ENCODE data around the gene ASMTL. TPM values are rescaled to one million over a fixed set of nuclear protein-coding genes. Genes with fewer than 3 reads are reported as not detected.

Gene ASMTL
- polyA plus RNA-seq, 1 donor (not counting 4 experiments of a cell fraction or from before 2014, with no cell fraction given): 13.8 TPM

DNA sequence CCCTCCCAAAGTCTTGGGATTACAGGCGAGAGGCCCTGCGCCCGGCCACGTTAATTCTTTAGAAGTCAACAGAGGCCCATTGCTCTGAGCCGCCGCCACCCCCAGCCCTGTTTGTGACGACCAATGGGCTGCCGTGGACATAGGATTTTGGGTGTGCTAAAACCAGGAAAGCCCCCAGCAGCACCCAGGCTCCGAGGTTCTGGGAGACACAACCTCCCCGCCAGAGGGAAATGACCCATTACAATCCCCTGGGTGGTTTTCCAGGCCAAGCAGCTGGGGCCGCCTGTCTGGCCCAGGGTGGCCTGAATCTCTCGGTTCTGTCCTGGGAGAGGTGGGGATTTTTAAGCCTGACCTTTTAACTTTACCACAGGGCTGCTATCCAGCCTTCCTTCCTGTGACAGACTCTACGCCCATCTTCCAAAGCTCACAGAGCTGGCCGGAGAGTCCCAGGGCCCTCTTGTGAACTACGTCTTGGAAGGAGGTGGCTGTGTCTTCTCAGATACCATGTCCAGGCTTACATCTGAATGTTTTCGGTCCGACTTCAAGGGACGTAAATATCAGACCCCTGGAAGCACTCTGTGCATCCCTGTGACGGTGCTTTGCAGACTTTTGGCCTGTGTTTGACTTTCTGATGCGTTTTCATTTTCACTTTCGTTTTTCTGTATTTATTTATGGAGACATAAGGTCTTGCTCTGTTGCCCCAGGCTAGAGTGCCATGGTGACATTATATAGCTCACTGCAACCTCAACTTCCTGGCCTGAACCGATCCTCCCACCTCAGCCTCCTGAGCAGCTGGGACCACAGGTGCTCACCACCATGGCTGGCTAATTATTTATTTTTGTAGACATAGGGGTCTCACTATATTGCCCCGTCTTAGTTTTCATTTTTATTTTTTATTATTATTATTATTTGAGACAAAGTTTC is 48.3 kb upstream of the ASMTL start:
- DNase-seq (ENCODE audit: low read depth, low spot score) (no peak), FAIRE-seq (no peak)
- Histone ChIP-seq H3K9ac (ENCODE audit: control insufficient read depth, extremely low read depth, insufficient read depth, low read length) (no peak overlapping the region), H3K9me3 (ENCODE audit: control insufficient read depth, low read depth, low read length) (peaks cover 3% of the 10 kb centered on the region), H3K27me3 (ENCODE audit: control insufficient read depth, extremely low read depth, insufficient read depth, low read length) (no peaks in the 10 kb centered on the region), H3K4me2 (ENCODE audit: control insufficient read depth, extremely low read depth, insufficient read depth, low read depth, low read length) (no peak overlapping the region), H3K4me1 (ENCODE audit: control insufficient read depth, extremely low read depth, insufficient read depth, low read length) (no peaks in the 10 kb centered on the region), H3K9me1 (ENCODE audit: control insufficient read depth, extremely low read depth, insufficient read depth, low read length) (no peaks in the 10 kb centered on the region), H2AFZ (ENCODE audit: control insufficient read depth, low read length) (no peak overlapping the region), H3K4me3 (ENCODE audit: control insufficient read depth in 2 of 3, extremely low read depth in 1 of 3, insufficient read depth in 2 of 3, low read depth in 1 of 3, low read length in 3 of 3) (no peak overlapping the region), H3K27ac (ENCODE audit: control insufficient read depth, insufficient read depth, low read length) (no peak overlapping the region), H3K79me2 (ENCODE audit: control insufficient read depth, insufficient read depth, low read length) (no peaks in the 10 kb centered on the region), H3K36me3 (ENCODE audit: control insufficient read depth in 2 of 2, extremely low read depth in 1 of 2, insufficient read depth in 2 of 2, low read length in 2 of 2) (no peaks in the 10 kb centered on the region), H4K20me1 (ENCODE audit: control insufficient read depth, extremely low read depth, insufficient read depth, low read length) (no peaks in the 10 kb centered on the region)
- dilution Hi-C loops (cut with MboI; ENCODE audit: extremely low pct_ligation_motif_present, low sequenced_read_pairs): no loop called here
- TF ChIP-seq EZH2 (IDR thresholded peaks at IDR 0.05; ENCODE audit: low read length) (no peak), CTCF (optimal IDR thresholded peaks at IDR 0.05 in 1 of 3, IDR thresholded peaks at IDR 0.05 in 1 of 3, conservative IDR thresholded peaks at IDR 0.05 in 1 of 3; ENCODE audit: extremely low read depth in 1 of 3, insufficient read depth in 2 of 3, low read length in 3 of 3) (no peak)

DNA sequence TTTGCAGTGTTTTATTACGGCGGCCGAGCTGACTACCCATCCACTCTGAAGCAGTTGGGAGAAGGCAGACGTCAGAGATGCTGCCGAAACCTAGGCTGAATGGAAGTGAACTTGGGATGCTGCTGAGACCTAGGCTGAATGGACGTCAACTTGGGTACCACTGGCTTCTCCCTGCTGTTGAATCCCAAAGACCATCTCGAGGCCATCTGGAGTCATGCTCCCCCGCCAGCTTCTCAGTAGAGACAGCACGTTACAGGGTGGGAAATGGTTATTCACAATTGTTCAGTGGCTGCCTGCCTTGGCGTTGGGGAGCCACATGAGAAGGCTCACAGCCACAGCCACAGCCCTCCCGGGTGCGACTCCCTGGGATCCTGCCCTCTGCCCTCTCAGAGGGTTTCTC is 43.4 kb upstream of the ASMTL start:
- H3K4me1 ChIP-seq (ENCODE audit: control insufficient read depth, extremely low read depth, insufficient read depth, low read length): no peaks in the 10 kb centered on the region
- H3K4me3 ChIP-seq (ENCODE audit: control insufficient read depth in 2 of 3, extremely low read depth in 1 of 3, insufficient read depth in 2 of 3, low read depth in 1 of 3, low read length in 3 of 3): no peak overlapping the region
- no peaks in the 10 kb centered on the region for H3K9me1 ChIP-seq (ENCODE audit: control insufficient read depth, extremely low read depth, insufficient read depth, low read length)
- no peaks in the 10 kb centered on the region for H3K79me2 ChIP-seq (ENCODE audit: control insufficient read depth, insufficient read depth, low read length)
- no peak for TF ChIP-seq EZH2 (IDR thresholded peaks at IDR 0.05; ENCODE audit: low read length)
- no peak for TF ChIP-seq CTCF (optimal IDR thresholded peaks at IDR 0.05 in 1 of 3, IDR thresholded peaks at IDR 0.05 in 1 of 3, conservative IDR thresholded peaks at IDR 0.05 in 1 of 3; ENCODE audit: extremely low read depth in 1 of 3, insufficient read depth in 2 of 3, low read length in 3 of 3)
- no peaks in the 10 kb centered on the region for H3K36me3 ChIP-seq (ENCODE audit: control insufficient read depth in 2 of 2, extremely low read depth in 1 of 2, insufficient read depth in 2 of 2, low read length in 2 of 2)
- no peak overlapping the region for H2AFZ ChIP-seq (ENCODE audit: control insufficient read depth, low read length)
- no peak overlapping the region for H3K9ac ChIP-seq (ENCODE audit: control insufficient read depth, extremely low read depth, insufficient read depth, low read length)
- H3K9me3 ChIP-seq (ENCODE audit: control insufficient read depth, low read depth, low read length): peaks cover 7% of the 10 kb centered on the region
- H3K4me2 ChIP-seq (ENCODE audit: control insufficient read depth, extremely low read depth, insufficient read depth, low read depth, low read length): no peak overlapping the region
- DNase-seq (ENCODE audit: low read depth, low spot score): no peak
- no peaks in the 10 kb centered on the region for H3K27me3 ChIP-seq (ENCODE audit: control insufficient read depth, extremely low read depth, insufficient read depth, low read length)
- dilution Hi-C loops (cut with MboI; ENCODE audit: extremely low pct_ligation_motif_present, low sequenced_read_pairs): no loop called here
- no peaks in the 10 kb centered on the region for H4K20me1 ChIP-seq (ENCODE audit: control insufficient read depth, extremely low read depth, insufficient read depth, low read length)
- H3K27ac ChIP-seq (ENCODE audit: control insufficient read depth, insufficient read depth, low read length): no peak overlapping the region
- FAIRE-seq: no peak
